ENCODE data around the gene LGR5. TPM values are rescaled to one million over a fixed set of nuclear protein-coding genes. Genes with fewer than 3 reads are reported as not detected.

LGR5 gene
- total RNA-seq, 4 donors from 2014 or later = 8.7 to 40.1 (median 24.3) TPM

DNA sequence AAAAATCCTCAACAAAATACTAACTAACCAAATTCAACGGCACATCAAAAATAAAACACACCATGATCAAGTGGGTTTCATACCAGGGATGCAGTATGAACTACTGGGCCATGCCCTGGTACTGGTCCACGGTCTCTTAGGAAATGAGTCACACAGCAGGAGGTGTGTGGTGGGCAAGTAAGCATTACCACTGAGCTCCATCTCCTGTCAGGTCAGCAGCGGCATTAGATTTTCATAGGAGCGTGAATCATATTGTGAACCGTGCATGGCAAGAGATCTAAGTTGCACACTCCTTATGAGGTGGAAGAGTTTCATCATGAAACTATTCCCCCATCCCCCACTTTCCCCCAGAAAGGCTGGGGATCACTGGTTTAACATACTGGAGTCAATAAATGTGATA lies 6.7 kb upstream of the LGR5 start:
- Histone ChIP-seq H3K9me3 (no peaks in the 10 kb centered on the region), H3K4me3 (no peak overlapping the region), H3K36me3 (no peaks in the 10 kb centered on the region), H3K27me3 (no peaks in the 10 kb centered on the region), H3K27ac (no peak overlapping the region), H3K4me1 (no peaks in the 10 kb centered on the region)
- ATAC-seq = no peak
- intact Hi-C loops (cut with DNase I; ENCODE audit: low total_unique reads) (no loop called here), in situ Hi-C loops (cut with MboI; ENCODE audit: low sequenced_read_pairs in 4 of 4) (no loop called here)
- DNase-seq = no peak
- TF ChIP-seq POLR2A (IDR thresholded peaks at IDR 0.05) = no peak
- TF ChIP-seq CTCF (IDR thresholded peaks at IDR 0.05 in 4 of 5, conservative IDR thresholded peaks at IDR 0.05 in 1 of 5) = no peak

DNA sequence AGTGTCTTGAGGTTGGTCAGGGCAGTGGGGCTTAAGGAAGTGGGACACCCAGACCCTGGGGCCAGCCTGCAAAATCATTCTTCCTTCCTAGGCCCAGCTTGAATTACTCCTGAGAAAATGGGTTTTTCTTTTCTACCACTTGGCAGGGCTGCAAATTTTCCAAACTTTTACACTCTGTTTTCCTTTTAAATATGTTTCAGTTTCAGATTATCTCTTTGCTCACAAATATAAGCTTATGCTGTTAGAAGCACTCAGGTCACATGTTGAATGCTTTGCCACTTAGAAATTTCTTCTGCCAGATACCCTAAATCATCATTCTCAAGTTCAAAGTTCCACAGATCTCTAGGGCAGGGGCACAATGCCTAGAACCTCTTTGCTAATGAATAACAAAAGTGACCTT lies 2.9 kb upstream of the LGR5 start:
- peaks cover 0 to 6% (median 0%) of the 10 kb centered on the region in 3 donors for H3K27me3 ChIP-seq
- intact Hi-C loops (cut with DNase I; ENCODE audit: low total_unique reads) = no loop called here
- no peak for TF ChIP-seq CTCF (IDR thresholded peaks at IDR 0.05 in 4 of 5, conservative IDR thresholded peaks at IDR 0.05 in 1 of 5)
- TF ChIP-seq POLR2A (IDR thresholded peaks at IDR 0.05) = no peak

DNA sequence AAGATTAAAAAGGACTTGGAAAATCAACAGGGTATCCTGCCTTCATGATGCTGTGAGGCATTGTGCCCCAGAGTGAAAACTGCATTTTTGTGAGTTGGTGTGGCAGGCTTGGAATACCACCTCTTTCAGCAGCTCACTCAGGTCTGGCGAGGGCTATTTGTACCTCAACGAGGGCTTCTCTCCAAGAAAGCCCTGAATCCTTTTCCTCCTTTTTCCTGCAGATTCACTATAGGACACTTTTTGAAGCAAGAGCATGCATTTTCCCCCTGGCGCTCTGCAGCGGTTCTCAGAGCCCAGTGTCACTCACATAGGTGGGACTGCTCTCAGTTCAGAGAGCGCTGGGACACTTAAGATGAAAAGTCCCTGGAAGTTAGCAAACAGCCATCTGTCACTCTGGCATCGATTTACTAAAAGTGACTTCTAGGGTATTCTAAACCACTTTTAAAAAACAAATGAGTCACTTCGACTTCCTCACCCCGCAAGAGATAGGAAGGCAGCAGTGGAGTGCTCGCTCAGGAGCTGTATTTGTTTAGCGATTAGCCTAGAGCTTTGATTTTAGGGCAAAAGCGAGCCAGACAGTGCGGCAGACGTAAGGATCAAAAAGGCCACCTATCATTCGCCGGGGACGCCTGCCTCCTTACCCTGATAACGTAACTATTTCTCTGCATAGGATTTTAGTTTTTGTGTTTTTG lies 782 bp upstream of the LGR5 start:
- in situ Hi-C loops (cut with MboI; ENCODE audit: low sequenced_read_pairs in 4 of 4) (no loop called here), intact Hi-C loops (cut with DNase I; ENCODE audit: low total_unique reads) (no loop called here)
- TF ChIP-seq POLR2A (IDR thresholded peaks at IDR 0.05) = no peak
- TF ChIP-seq CTCF (IDR thresholded peaks at IDR 0.05 in 4 of 5, conservative IDR thresholded peaks at IDR 0.05 in 1 of 5) = no peak
- Histone ChIP-seq H3K4me3 (peak overlapping the region; percentile 52 to 67 (median 66)), H3K36me3 (no peaks in the 10 kb centered on the region), H3K27me3 (peaks cover 0 to 6% (median 0%) of the 10 kb centered on the region in 3 donors), H3K9me3 (no peaks in the 10 kb centered on the region), H3K27ac (peak overlapping the region; percentile 70 to 82 (median 71)), H3K4me1 (peaks cover 13 to 28% of the 10 kb centered on the region in 2 donors)
- ATAC-seq = peak; percentile 46 to 61
- no peak for DNase-seq

More for the DNA sequence above, 2.9 kb upstream of the LGR5 start:
- no peak for ATAC-seq
- H3K4me1 ChIP-seq = peaks cover 9 to 13% of the 10 kb centered on the region in 2 donors
- no peak overlapping the region for H3K4me3 ChIP-seq
- DNase-seq = no peak
- in situ Hi-C loops (cut with MboI; ENCODE audit: low sequenced_read_pairs in 4 of 4) = no loop called here
- no peaks in the 10 kb centered on the region for H3K9me3 ChIP-seq
- no peaks in the 10 kb centered on the region for H3K36me3 ChIP-seq
- H3K27ac ChIP-seq = no peak overlapping the region

- DNase-seq (no peak), ATAC-seq (no peak)
- intact Hi-C loops (cut with DNase I; ENCODE audit: low total_unique reads) = no loop called here
- H3K9me3 ChIP-seq = no peaks in the 10 kb centered on the region
- H3K4me3 ChIP-seq = peak overlapping the region; percentile 52 to 67 (median 66)
- in situ Hi-C loops (cut with MboI; ENCODE audit: low sequenced_read_pairs in 4 of 4) = no loop called here
- H3K36me3 ChIP-seq = no peaks in the 10 kb centered on the region
- no peak for TF ChIP-seq CTCF (IDR thresholded peaks at IDR 0.05 in 4 of 5, conservative IDR thresholded peaks at IDR 0.05 in 1 of 5)
- no peak for TF ChIP-seq POLR2A (IDR thresholded peaks at IDR 0.05)
- peak overlapping the region; percentile 70 to 82 (median 71) for H3K27ac ChIP-seq
- H3K4me1 ChIP-seq = peaks cover 13 to 29% of the 10 kb centered on the region in 2 donors
- peaks cover 0 to 6% (median 0%) of the 10 kb centered on the region in 3 donors for H3K27me3 ChIP-seq
Observed at GRCh38 chr12:71439362-71439612, 311 bp upstream of the LGR5 start.
